OCI-LY3 (cell line): ENCODE measurements around the gene NCOR2.

Experiments
- H2AFZ ChIP-seq: fragments of 200-600, 300-600 bp; shearing (Covaris generic); 2 replicates; pipeline ENCODE4 v1.6.0; 2014; ENCODE audit warnings: antibody characterized with exemption, low read depth, low read length
- H3K27ac ChIP-seq: fragments of 200-600, 300-600 bp; sonication (generic); 2 replicates; pipeline ENCODE4 v1.5.1; 2014; ENCODE audit warnings: mild to moderate bottlenecking, low read length, moderate library complexity, mixed read lengths
- H3K27me3 ChIP-seq: fragments of 200-600, 300-600 bp; sonication (generic); 2 replicates; pipeline ENCODE4 v1.6.1; 2014; ENCODE audit warnings: low read depth, low read length, mixed read lengths
- H3K36me3 ChIP-seq: fragments of 200-600, 300-600 bp; sonication (generic); replicated peaks from 2 replicates; pipeline ENCODE3; 2014; ENCODE audit warnings: low read depth, low read length, mixed read lengths
- H3K4me1 ChIP-seq: fragments of 300-600, 200-600 bp; sonication (generic); 2 replicates; pipeline ENCODE4 v1.6.1; 2014; ENCODE audit warnings: low read length, mixed read lengths
- H3K4me2 ChIP-seq: fragments of 200-600, 300-600 bp; sonication (generic); 2 replicates; pipeline ENCODE4 v1.6.1; 2014; ENCODE audit warnings: low read length, mixed read lengths
- H3K4me3 ChIP-seq: fragments of 300-600, 200-600 bp; sonication (generic); 2 replicates; pipeline ENCODE4 v1.5.1; 2014; ENCODE audit warnings: antibody characterized with exemption, mild to moderate bottlenecking, low read length, moderate library complexity
- H3K79me2 ChIP-seq: fragments of 300-600, 200-600 bp; shearing (Covaris generic); 2 replicates; pipeline ENCODE4 v1.6.1; 2014; ENCODE audit warnings: mild to moderate bottlenecking, low read length, mixed read lengths
- H3K9ac ChIP-seq: fragments of 300-600, 200-600 bp; shearing (Covaris generic); 2 replicates; pipeline ENCODE4 v1.6.0; 2014; ENCODE audit warnings: mild to moderate bottlenecking, low read length, moderate library complexity
- H3K9me3 ChIP-seq: fragments of 200-600, 300-600 bp; shearing (Covaris generic); 2 replicates; pipeline ENCODE4 v1.6.1; 2014; ENCODE audit warnings: low read length, mixed read lengths; ENCODE audit not compliant: insufficient read depth
- H4K20me1 ChIP-seq: fragments of 200-600, 300-600 bp; sonication (generic); 2 replicates; pipeline ENCODE4 v1.6.1; 2016; ENCODE audit warnings: low read length, mixed read lengths; ENCODE audit not compliant: insufficient read depth
- EZH2phosphoT487 ChIP-seq: fragments of 200-600 bp; shearing (Covaris generic); IDR thresholded peaks from 2 replicates; pipeline ENCODE4 v1.6.1; 2018; ENCODE audit warnings: antibody characterized with exemption, mixed run types, low read depth
- TF ChIP-seq, protein P1 (sequence below): fragments of 200-600, 300-600 bp; sonication (generic); IDR thresholded peaks from 2 replicates; pipeline ENCODE4 v1.5.1; 2014; ENCODE audit warnings: antibody characterized with exemption, low read length, low read depth

NCOR2 gene

DNA sequence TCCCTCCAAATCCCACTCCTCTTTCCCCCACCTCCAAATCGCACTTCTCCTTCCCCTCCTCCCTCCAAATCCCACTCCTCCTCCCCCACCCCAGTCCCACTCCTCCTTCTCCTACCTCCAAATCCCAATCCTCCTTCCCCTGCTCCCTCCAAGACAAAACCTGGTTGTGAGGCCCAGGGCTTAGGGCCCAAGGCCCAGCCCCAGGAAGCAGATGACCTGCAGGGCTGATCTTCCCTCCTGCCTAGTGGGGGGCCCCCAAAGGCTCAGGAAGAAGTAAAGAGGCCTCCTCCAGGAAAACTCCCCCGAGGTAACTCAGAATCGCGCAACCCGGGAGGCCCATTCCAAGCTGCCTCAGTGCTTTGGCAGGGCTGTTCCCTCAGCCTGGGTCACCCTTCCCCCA lies 34.4 kb downstream of the NCOR2 start:
- Histone ChIP-seq H3K9ac (no peak overlapping the region), H3K27ac (no peak overlapping the region), H3K9me3 (no peaks in the 10 kb centered on the region), H3K4me1 (no peaks in the 10 kb centered on the region), H2AFZ (no peak overlapping the region), H3K79me2 (peaks cover 75% of the 10 kb centered on the region), H3K4me2 (no peak overlapping the region), H3K4me3 (no peak overlapping the region), H3K27me3 (no peaks in the 10 kb centered on the region), H3K36me3 (peaks cover 8% of the 10 kb centered on the region), H4K20me1 (peaks cover 90% of the 10 kb centered on the region)
- TF ChIP-seq, protein P1, sequence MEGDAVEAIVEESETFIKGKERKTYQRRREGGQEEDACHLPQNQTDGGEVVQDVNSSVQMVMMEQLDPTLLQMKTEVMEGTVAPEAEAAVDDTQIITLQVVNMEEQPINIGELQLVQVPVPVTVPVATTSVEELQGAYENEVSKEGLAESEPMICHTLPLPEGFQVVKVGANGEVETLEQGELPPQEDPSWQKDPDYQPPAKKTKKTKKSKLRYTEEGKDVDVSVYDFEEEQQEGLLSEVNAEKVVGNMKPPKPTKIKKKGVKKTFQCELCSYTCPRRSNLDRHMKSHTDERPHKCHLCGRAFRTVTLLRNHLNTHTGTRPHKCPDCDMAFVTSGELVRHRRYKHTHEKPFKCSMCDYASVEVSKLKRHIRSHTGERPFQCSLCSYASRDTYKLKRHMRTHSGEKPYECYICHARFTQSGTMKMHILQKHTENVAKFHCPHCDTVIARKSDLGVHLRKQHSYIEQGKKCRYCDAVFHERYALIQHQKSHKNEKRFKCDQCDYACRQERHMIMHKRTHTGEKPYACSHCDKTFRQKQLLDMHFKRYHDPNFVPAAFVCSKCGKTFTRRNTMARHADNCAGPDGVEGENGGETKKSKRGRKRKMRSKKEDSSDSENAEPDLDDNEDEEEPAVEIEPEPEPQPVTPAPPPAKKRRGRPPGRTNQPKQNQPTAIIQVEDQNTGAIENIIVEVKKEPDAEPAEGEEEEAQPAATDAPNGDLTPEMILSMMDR, result no peak
- no peak for TF ChIP-seq EZH2phosphoT487

GRCh38 chr12:124532331-124532750 lies 35.1 kb downstream of the NCOR2 start:
- Histone ChIP-seq H3K4me3 (no peak overlapping the region), H3K36me3 (peaks cover 8% of the 10 kb centered on the region), H3K4me2 (no peak overlapping the region), H2AFZ (no peak overlapping the region), H3K27ac (no peak overlapping the region), H3K27me3 (no peaks in the 10 kb centered on the region), H3K9me3 (no peaks in the 10 kb centered on the region), H3K9ac (no peak overlapping the region), H3K4me1 (no peaks in the 10 kb centered on the region), H4K20me1 (peaks cover 90% of the 10 kb centered on the region), H3K79me2 (peaks cover 73% of the 10 kb centered on the region)
- no peak for TF ChIP-seq EZH2phosphoT487
- TF ChIP-seq, protein P1, result no peak

DNA sequence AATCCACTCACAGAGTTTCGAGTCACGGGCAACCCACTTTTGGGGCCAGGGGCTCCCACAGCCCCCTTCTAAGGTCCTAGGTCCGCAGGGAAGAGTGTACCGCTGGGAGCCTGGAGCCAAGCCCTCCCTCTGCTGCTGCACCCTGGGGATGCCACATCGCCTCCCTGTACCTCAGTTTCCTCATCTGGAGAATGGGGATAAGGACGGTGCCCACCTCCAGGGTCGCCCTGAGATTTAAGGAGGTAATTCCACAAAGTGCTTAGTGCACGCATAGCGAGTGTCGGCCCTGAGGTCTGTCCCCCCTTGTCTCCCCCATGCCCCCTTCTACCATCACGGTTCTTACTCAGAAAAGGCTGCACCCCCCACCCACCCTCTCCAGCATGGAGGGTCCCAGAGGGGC lies 35.5 kb downstream of the NCOR2 start:
- no peak for TF ChIP-seq EZH2phosphoT487
- TF ChIP-seq, protein P1, result no peak
- no peaks in the 10 kb centered on the region for H3K4me1 ChIP-seq
- H2AFZ ChIP-seq, result no peak overlapping the region
- H4K20me1 ChIP-seq, result peaks cover 87% of the 10 kb centered on the region
- H3K9ac ChIP-seq, result no peak overlapping the region
- no peaks in the 10 kb centered on the region for H3K27me3 ChIP-seq
- no peak overlapping the region for H3K4me2 ChIP-seq
- H3K27ac ChIP-seq, result no peak overlapping the region
- H3K4me3 ChIP-seq, result no peak overlapping the region
- H3K9me3 ChIP-seq, result no peaks in the 10 kb centered on the region
- H3K36me3 ChIP-seq, result peaks cover 8% of the 10 kb centered on the region
- H3K79me2 ChIP-seq, result peaks cover 72% of the 10 kb centered on the region

DNA sequence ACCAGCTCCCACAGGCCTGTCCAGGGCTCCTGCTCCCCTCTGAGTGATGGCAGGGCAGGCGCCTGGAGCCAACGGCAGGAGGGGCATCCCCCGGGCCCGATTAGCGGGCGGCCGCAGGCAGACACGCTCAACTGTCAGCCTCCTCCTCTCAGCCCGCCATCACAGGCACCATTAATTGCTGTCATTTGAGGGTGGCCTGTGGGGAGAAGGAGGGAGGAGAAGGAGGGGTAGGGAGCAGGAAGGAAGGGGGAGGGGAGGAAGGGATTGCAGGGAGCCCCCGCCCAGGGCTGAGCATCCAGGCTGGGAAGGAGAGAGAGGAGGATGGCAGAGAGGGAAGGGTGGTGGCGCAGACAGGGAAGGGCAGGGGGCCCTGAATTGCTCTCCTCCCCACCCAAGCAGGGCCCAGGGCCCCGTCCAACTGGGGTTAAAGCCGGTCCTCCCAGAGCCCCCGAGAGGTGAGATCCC lies 36.1 kb downstream of the NCOR2 start:
- no peaks in the 10 kb centered on the region for H3K27me3 ChIP-seq
- H3K27ac ChIP-seq, result no peak overlapping the region
- H3K4me3 ChIP-seq, result no peak overlapping the region
- peaks cover 72% of the 10 kb centered on the region for H3K79me2 ChIP-seq
- no peak overlapping the region for H3K9ac ChIP-seq
- H3K9me3 ChIP-seq, result no peaks in the 10 kb centered on the region
- peaks cover 87% of the 10 kb centered on the region for H4K20me1 ChIP-seq
- H3K4me1 ChIP-seq, result no peaks in the 10 kb centered on the region
- H2AFZ ChIP-seq, result no peak overlapping the region
- H3K36me3 ChIP-seq, result peaks cover 8% of the 10 kb centered on the region
- H3K4me2 ChIP-seq, result no peak overlapping the region
- TF ChIP-seq EZH2phosphoT487, result no peak
- TF ChIP-seq, protein P1, result no peak
